ENCODE results near the gene MYO9B.

The MYO9B gene, protein sequence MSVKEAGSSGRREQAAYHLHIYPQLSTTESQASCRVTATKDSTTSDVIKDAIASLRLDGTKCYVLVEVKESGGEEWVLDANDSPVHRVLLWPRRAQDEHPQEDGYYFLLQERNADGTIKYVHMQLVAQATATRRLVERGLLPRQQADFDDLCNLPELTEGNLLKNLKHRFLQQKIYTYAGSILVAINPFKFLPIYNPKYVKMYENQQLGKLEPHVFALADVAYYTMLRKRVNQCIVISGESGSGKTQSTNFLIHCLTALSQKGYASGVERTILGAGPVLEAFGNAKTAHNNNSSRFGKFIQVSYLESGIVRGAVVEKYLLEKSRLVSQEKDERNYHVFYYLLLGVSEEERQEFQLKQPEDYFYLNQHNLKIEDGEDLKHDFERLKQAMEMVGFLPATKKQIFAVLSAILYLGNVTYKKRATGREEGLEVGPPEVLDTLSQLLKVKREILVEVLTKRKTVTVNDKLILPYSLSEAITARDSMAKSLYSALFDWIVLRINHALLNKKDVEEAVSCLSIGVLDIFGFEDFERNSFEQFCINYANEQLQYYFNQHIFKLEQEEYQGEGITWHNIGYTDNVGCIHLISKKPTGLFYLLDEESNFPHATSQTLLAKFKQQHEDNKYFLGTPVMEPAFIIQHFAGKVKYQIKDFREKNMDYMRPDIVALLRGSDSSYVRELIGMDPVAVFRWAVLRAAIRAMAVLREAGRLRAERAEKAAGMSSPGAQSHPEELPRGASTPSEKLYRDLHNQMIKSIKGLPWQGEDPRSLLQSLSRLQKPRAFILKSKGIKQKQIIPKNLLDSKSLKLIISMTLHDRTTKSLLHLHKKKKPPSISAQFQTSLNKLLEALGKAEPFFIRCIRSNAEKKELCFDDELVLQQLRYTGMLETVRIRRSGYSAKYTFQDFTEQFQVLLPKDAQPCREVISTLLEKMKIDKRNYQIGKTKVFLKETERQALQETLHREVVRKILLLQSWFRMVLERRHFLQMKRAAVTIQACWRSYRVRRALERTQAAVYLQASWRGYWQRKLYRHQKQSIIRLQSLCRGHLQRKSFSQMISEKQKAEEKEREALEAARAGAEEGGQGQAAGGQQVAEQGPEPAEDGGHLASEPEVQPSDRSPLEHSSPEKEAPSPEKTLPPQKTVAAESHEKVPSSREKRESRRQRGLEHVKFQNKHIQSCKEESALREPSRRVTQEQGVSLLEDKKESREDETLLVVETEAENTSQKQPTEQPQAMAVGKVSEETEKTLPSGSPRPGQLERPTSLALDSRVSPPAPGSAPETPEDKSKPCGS (N-terminal part only)

DNA sequence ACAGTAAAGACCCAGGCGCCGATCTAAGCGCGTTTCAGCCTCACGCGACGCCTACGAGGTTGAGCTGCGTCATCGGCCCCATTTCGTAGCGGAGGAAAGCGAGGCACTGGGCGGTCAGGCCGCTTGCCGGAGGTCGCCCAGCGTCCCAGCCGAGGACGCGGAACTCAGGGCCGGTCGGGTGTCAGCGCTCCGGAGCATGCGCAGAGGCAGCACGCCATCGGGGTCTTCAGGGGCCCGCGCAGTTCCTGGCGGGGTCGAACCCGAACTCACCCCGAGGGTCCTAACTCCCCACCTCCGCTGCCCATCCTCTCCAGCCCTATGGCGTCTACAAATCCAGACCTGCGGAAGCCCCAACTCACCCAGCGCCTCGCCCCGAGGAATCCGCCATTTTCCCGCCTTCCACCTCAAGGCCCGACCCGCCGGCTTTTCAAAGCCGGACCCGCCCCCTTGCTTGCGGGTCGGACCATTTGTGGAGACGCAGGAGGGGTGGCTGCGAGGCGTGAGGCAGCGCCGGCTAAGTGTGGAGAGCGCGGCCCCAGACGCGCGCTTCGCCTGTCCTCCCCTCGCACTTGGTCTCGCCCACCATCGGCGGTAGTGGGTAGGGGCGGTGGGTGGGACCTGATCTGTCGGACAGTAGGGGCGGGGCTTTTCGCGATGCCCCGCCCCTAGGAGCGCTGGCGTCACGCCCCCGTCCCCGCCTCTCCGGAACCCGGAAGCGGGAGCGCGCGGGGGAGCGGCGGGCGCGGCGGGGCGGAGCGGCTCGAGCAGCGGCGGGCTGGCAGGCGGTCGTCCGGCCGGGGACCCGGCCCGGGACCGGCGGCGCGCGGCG is at the start of gene MYO9B, which contains the start of gene HAUS8:
MYO9B (plus strand) TSS at position 743 of the 829 bp plus-strand sequence. CDS start 25,941 bp downstream, outside the sequence.
HAUS8 (minus strand) TSS at position 418 of the 829 bp plus-strand sequence; CDS start at position 388, 30 bp downstream.
- peak; percentile 89 to 95 for DNase-seq

GRCh38 chr19:17025991-17026658 is 49.5 kb upstream of the MYO9B start:
- no peak for DNase-seq

DNA sequence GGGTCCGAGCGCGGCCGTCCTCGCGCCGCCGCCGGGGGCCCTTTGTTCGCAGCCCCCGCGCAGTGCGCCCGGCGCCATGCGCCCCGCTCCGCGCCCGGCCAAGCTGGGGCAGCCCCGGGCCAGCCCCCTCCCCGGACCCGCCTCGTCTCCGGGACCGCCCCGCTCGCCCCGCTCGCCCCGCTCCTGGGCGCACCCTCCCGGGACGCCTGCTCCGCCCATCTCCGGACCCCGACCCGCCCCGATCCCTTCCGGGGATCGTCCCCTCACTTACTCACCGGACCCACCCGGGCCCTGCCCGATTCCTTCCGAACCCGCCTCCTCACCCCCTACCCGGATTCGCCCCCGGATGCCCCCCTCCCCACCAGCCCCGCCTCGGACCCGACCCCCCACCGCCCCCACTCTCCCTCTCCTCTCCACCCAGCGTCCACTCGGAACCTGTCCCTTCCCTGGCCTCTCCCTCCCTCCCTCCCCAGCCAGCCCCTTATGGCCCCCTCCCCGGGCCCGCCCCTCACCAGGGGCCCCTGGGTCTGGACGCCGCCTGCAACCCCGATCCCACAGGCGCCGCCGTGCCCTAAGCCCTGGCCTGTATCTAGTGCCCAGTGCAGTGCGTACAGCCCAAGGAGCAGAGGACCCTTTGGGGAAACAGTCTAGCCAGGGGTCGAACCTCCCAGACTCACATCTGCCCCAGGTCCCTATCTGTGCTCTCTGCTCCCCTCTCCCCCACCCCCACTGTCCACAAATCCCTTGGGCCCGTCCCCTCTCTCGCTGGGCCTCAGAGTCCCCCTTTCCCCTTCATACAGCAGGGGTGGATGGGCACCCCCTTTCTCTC is 48.7 kb upstream of the MYO9B start, which contains the start of gene CPAMD8:
CPAMD8 (minus strand) TSS at position 105 of the 829 bp plus-strand sequence. CDS start 168 bp downstream, outside the sequence.
- no peak for DNase-seq

GRCh38 chr19:17027535-17027975 is 48.0 kb upstream of the MYO9B start:
- DNase-seq, result no peak

- no peak for DNase-seq
Measured at GRCh38 chr19:17031741-17032140, 43.8 kb upstream of the MYO9B start.

GRCh38 chr19:17035842-17036424 is 39.6 kb upstream of the MYO9B start:
- no peak for DNase-seq

GRCh38 chr19:17036640-17037039 is 38.9 kb upstream of the MYO9B start:
- DNase-seq, result no peak

- DNase-seq, result no peak
Measured at GRCh38 chr19:17037184-17037583, 38.4 kb upstream of the MYO9B start.

DNA sequence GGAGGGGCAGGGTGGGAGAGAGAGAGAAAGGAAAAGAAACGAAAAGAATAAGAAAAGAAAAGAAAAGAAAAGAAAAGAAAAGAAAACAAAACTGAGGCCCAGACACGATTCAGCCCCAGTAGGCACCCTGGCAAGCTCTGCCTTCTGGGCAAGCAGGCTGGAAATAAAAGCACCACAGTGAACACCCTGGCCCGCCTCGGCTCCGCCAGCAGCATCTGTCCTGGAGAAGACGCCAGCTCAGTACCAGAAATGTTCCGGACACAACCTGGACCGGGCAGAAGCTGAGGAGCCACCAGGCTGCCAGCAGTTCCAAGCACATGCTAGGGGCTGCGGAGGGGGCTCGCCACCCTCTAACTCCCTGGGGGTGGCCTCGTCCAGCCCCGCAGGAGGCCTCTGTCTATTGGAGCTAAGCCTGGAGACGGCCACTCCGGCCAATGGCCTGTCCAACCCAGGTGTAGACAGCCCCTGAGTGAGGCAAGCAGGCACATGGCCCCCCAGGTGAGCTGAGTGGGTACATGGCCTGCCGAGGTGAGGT is 37.5 kb upstream of the MYO9B start:
- DNase-seq, result no peak

DNA sequence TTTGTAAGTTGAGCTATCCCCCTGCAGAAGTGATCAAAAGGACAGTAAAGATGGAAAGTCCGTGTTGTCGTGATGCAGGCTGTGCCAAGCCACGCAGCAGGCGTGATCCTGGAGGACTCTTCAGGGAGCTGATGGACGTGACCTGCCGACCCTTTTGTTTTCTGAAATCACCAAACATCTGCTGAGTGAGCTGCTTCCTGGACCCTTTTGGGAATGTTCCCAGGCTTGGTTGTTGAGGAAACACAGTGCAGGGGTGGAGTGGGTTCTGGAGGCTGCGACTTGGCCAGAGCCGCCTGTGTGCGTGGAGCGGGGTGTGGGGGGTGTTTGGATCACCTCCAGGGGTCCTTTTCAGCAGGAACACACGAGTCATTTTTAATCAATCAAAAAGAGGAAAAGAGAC is 33.6 kb upstream of the MYO9B start:
- DNase-seq, result no peak

GRCh38 chr19:17043744-17044143 is 31.8 kb upstream of the MYO9B start:
- no peak for DNase-seq

GRCh38 chr19:17045907-17046502 is 29.6 kb upstream of the MYO9B start:
- DNase-seq, result no peak

GRCh38 chr19:17048885-17049453 is 26.6 kb upstream of the MYO9B start:
- DNase-seq, result no peak

GRCh38 chr19:17049711-17050280 is 25.8 kb upstream of the MYO9B start:
- no peak for DNase-seq

DNA sequence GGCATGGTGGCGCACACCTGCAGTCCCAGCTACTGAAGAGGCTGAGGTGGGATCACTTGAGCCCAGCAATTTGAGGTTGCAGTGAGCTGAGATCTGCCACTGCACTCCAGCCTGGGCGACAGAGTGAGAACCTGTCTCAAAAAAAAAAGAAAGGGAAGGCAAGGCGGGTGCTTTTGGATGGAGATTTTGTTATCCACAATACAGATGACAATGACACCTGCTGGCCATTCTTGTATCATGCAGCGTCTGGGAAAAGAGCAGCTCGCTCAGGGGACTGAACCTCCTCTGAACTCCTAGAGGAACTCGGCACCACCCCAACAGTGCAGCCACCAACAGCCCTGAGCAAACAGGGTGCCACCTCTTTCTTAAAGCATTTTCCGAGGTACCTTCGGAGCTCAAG is 23.1 kb upstream of the MYO9B start:
- no peak for DNase-seq

DNA sequence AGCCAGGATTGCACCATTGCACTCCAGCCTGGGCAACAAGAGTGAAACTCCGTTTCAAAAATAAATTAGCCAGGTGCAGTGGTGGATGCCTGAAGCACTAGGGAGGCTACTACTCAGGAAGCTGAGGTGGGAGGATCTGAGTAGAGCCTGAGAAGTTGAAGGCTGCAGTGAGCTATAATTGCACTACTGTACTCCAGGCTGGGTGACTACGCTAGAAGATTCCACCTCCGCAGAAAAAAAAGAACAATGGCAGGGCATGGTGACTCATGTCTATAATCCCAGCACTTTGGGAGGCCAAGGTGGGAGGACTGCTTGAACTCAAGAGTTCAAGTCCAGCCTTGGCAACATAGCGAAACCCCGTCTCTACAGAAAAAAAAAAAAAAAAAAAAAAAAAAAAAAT is 20.8 kb upstream of the MYO9B start:
- DNase-seq, result no peak

DNA sequence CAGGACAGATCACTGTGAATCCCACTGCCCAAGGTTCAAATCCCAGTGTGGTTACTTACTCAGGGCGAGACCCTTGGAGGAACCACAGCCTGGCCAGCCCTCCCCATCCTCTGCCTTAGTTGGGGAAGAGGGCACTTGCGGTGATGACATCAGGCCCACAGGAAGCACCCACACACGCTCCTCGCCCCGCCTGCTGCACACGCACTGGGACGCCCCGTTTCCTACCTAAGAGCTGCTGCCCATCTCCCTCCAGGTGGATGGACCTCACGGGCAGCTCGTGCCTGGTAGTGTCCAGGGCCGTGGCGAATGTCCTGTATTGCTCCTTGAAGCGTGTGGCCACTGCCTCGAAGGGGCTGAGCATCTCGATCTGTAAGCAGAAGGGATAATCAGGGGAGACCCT is 19.9 kb upstream of the MYO9B start:
- DNase-seq, result no peak

- DNase-seq, result peak in 1 of 2 experiments; percentile 34
Measured at GRCh38 chr19:17058236-17058635, 17.3 kb upstream of the MYO9B start.

Measured in NCI-H1930 (cell line).